NCI-H187 (cell line): ENCODE results near the gene MEGF10.

Experiments used
- DNase-seq, 2 experiments: peaks; one replicate each; lab custom pipeline; 2025; lab: John Stamatoyannopoulos, UW

MEGF10 gene

DNA sequence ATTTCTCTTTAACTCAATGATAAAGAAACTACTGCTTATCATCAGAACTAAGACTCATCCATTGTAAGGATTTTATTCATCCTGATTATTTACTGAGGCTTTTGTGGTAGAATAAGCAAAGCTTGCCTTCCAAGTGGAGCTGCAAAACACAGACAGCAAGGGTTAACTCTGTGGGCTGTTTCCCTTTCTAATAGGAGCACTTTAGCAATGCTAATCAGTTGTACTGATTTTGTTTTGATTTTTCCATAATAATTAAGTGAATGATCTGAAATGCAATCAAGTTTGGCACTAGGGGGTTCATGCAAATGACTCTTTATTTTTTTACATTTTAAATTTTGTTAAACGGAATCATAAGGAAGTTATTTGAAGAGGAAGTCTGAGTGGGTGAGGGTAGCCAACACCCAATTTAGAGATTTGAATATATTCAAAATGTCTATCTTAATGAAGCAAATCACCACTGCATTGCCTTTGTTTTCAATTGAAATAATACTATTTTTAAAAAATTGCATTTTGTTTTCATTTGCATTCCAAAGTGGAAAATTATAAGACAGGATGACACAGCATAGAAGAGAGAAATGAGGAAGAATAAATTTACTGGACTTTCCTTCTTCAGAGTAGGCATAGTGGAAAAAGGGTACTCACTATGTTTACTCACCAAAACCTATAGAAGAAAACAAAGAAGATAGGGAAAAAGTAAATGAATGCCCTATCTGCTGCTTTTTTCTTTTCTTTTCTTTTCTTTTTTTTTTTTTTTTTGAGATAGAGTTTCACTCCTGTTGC is 36.6 kb downstream of the MEGF10 start:
- no peak for DNase-seq

DNA sequence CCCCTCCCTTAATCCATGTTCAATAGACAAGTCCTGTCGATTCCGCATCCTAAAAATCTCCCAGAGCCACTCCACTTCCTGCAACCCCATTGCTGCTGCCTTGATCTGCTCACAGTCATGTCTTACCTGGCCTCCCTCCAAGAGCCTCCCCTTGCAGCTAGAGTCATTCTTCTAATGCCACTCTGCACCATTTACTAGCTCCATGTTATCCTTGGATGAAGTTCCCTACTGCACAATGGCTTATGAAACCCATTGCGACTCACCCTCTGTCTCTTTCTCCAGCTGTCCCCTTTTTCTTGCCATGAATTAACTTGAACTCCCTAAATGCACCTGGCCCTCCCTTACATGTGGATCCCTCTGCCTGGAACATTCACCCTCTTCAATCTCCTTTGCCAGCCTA is 39.5 kb downstream of the MEGF10 start:
- DNase-seq, result no peak

DNA sequence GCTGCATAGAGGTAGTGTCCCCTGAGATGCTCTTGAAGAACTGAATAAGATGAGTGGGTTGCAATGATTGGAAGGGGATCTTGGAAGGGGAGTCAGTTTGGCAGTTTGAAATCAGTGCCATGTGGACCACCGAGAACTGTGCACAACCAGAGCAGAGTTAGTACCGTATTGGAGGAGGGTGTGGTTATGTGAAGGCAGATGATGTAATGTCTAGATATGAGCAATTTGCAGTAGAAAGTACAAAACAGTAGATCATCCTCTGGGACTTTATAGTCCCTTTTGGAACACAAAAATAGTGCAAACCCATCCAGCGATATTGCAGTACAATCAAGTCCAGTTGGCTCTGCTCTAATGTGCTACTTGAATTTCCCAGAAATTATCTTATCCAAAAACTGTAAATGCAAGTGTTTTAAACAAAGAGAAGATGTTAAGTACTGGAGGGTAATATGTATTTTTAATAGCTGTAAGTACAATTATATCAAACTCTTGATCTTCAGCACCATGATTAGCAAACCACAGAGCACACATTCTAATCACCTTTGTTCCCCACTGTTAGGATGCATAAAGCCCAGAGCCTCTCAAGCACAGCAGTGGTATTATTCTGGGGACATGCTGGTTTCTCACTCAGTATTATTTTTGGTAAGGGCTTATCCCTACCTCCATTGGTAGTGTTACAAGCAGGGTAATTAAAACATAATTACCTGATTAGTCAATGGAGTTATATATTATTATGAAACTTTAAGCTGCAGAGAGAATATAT is 41.5 kb downstream of the MEGF10 start:
- DNase-seq, result no peak

DNA sequence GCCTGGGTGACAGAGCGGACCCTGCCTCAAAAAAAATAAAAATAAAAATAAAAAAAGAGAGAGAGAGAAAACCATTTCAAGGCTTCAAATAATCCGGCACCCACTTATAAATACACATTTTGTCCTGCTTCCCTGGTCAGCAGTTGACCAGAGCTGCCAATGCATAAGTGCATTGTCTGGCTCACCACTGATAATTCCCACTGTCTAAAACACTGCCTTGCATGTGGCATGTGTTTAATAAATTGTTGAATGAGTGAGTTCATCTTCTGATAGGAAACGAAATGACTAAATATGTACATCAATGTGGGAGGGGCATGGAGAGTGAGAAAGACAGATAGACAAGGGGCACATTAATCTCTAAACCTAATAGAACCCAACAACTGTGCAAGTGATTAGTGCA is 42.9 kb downstream of the MEGF10 start:
- DNase-seq, result no peak

DNA sequence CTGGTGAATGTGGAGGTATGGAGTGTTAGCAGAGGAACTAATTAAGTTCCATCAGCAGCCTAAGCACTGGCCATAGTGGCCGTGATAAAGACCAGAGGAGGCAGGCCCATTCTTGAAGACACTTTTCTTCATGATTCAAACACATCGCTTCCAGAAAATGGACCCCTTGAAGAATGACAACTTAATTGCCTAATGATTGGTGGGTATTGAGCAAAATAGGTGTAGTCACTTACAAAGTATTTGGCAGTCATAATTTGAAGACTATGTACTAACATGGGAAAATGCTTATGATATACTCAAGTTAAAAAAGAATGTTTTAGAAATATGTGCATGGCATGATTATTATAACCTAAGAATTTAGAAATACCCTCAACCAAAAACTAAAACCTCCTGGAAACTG is 44.8 kb downstream of the MEGF10 start:
- no peak for DNase-seq

DNA sequence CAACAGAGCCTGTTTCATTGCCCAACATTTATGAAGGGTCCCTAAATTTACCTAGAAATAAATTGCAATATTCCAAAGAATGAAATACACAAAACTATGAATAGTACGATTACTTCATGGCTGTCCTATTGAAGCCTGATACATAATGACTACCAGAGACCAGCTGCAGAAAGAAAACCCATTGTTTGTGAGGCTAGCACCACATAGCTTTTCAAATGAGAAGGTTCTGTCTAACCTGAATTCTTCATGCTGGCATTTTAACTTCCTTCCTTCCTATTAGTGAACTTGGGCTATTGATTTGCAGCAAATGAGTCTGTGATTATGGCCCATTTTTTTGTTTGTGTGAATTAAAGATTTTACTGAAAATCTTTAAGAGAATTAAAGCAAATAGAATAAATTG is 47.3 kb downstream of the MEGF10 start:
- no peak for DNase-seq

DNA sequence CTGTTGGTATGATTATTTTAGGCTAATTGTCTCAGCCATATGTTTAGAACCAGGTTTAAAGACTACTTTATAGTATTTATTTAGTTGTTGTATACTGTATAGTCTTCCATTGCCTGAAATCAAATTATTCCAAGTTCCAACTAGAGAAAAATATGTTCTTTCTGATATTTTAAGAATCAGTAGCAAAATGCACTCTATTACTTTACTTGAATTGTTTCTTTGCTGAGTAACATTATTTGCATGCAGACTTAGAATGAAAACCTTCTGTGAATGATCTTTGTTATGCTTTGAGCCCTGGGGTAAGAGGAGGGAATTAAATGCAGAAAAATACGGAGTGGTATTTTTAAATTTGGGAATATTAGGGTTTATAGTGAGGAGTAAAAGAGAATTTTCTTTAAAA is 47.9 kb downstream of the MEGF10 start:
- no peak for DNase-seq

DNA sequence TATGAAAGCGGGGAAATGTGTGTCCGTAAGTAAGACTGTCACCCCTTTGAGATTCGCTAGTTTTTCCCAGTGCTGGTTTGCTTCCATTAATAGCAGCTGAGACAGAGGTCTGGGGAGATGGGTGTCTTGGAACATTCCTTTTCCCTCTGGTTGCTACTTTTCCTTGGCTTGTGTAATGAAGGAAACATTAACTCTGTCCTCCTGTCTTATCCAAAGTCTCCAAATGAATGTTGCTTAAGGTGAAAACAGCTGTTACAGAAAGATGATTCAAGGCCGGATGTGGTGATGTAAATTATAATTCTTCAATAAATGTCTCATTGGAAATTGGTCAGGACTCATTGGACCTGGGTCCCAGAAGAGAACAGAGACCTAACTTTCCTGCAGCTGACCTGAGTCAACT is 50.0 kb downstream of the MEGF10 start:
- no peak for DNase-seq

DNA sequence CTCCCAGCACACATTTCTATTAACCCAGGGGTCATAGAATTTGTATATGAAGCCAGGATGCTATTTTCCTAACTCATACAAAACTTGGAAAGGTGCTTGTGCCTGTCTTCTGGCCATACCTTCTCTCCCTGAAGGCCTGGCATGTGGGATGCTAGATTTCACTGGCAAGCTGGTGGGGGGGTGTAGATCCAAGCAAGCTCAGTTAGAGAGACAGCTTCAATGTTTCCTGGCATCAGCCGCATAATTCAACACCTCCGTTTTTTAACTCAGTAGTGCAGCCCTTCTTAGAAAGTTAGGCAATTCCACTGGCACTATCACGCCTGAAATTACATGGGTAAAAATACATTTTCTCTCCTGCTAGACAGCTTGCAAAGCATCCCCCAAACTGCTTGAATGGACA is 51.8 kb downstream of the MEGF10 start:
- DNase-seq, result no peak

DNA sequence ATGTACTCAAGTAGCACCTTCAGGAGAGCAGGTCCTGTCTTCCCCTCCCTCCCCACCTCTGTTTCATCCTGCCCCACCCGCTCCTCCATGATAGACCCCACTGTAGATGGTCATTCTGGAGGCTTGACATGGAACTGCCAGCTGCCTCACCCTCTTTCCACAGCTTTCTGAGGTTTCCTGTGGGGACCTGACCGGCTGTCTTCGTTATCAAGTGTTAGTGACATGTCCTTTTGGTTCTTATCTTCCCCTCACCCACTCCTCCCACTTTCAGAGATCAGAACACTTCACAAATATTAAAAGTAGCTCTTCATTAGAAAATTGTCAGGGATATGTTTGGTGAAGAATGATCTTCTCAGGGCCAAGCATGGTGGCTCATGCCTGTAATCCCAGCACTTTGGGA is 52.7 kb downstream of the MEGF10 start:
- DNase-seq, result no peak

DNA sequence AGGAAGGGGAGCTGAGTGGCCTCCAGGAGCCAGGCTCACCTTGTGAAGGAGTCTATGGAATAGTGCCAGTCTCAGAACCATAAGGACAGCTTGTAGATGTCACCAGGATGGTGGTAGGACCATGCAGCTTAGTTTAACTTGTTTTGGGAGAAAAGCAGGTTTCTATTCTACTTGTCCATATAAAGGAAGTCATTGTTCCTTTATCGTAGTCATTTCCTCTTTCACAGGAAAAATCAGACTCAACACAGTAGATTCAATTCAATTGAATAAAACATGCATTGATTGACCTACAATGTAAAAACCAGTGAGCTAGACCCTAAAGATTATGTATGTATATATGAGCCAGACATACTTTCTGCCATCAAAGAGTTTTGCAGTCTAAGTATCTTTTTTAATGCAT is 53.3 kb downstream of the MEGF10 start:
- no peak for DNase-seq

DNA sequence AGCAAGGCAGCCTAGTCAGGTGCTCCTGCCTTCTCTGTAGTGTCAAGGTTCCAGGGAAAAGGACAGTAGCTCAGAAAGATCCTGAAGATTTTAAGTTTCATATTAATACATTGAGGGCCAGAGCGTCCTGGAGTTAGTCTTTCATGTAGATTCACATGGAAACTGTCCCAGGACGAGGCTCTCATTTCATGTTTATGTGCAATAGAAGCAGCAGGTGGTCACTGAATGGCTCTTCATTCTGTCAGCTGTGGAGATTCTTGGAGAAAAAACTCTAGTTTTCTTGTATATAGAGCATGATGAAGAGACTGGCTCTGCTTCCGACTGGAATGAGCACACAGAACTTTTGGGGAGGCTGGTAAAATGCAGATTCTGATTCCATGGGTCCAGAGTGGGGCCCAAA is 54.3 kb downstream of the MEGF10 start:
- DNase-seq, result no peak

DNA sequence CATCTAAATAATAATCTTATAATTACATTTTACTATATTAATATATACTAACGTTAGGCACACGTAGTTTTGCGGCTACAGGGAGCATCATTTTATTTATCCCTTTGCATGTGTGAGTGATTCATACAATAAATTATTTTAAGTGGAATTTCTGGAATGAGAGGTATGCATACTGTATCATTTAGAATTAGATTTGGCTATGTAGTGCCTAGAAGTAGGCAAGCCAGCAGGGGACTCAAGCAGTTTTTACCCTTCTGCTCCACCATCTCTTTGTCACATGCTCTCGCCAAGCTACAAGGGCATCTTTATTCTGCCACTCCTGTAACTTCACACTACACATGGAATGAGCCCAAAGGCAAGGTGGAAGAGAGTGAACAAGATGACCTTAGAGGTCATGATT is 60.8 kb downstream of the MEGF10 start:
- no peak for DNase-seq

DNA sequence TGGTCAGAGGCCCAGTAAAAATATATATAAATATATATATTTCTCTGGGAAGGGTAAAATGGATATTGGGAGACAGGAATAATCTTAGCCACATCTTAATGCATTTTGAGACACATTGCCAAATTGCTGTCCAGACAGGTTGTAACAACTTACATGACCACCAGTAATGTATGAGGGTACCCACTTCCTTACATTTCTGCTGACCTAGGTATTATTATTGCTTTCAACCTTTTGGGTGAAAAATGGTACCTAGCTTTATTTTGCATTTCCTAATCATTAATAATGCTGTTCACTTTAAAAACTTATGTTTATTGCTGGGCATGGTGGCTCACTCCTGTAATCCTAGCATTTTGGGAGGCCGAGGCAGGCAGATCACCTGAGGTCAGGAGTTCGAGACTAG is 61.5 kb downstream of the MEGF10 start:
- DNase-seq, result no peak

DNA sequence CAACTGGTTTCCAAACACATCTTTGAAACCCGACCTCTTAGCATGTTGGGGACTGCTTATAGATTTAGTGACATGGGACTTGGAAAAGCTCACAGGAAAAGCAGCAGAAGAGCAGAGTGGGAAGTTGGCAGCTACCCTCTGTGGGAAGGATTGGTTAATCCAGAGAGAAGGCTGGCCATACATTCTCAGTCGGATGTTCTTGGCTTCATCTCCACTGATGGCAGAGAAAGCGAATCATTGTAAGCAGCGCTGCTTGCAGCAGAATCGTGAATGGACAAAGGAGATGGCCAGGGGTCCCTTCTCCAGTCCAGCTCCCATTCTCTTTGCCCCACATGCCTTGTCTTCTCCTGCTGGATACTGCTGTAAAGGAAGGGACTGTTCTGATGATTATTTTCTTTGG is 62.7 kb downstream of the MEGF10 start:
- no peak for DNase-seq

DNA sequence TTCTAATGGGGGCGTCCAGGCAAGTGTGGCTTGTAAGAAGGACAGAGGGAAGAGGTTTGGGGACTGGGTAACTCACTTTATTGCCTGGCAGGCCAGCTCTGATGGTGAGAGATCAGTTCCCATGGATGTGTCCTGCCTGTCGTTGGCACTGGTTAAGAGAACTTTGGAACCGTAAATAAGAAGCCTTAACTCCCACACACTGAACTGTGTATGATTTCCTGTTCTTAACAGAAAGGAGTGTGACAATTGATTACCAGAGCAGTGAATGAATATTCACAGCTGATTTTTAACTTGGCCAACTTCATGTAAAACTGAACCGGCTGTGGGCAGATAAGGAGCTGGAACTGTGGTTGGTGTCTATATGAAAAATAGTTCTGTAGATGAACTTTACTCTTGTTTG is 63.2 kb downstream of the MEGF10 start:
- no peak for DNase-seq

DNA sequence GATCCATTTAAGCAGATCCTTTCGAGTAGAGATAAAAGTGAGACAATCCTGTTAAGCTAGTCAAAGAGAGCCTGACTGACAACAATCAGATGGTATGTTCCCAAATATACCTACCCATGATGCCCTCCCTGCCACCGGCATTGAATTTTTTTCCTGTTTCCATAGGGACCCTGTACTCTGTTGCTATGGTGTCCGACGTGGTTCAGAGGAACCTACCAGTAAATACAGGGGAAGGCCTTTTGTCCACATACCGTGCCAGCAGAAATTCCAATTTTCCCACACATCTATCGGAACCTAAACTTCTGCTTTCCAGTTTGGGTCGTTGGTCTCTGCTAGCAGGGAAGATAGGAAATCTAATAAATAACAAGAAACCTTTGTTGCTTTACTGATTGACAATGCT is 64.7 kb downstream of the MEGF10 start:
- no peak for DNase-seq

DNA sequence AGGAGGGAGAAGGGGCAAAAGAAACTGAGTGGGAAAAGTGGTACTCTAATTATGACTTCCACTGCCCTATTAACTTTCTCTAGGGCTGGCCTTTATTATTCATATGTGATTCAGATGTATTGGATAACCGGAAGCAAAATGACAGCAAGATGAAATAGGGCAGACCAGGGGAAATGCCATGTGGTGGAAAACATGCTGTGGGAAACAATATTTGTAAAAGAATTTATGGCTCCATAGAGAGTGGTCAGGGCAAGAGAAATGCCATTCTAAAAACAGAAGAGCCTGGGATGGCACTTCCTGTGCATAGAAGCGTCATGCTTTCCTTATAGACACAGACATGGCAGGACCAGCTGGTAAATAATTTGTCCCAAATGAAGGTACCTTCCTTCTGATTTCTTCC is 67.7 kb downstream of the MEGF10 start:
- DNase-seq, result no peak

DNA sequence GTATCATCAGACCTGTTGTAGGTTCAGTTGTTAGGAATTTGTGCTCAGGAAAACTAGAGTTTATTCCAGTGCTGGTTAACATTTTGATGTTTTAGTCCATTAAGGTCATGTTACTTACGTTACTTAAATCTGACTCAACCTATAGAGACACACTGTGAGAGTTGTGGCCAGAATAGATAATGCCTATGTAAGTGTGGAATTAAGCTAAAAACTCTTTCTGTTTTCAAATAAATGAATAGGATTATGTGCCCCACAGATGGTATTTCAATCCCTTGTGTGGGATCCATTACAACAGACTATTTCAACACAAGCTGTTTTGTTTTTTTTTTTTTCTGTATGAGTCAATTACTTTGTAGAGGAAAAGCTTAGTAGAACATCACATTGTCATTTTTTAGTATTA is 68.1 kb downstream of the MEGF10 start:
- no peak for DNase-seq

DNA sequence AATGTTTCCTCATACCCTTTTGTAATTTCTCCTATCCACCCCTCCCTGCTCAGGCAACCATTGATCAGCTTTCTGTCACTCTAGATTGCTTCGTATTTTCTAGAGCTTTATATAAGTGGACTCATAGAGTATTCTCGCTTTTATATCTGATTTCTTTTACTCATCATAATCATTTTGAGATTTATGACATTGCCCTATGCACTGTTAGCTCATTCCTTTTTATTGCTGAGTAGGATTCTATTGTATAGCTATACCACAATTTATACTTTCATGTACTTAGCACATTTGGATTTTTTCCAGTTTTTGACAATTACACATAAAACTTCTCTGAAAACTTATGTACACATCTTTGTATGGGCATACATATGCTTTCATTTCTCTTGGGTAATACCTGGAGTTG is 68.9 kb downstream of the MEGF10 start:
- DNase-seq, result no peak

DNA sequence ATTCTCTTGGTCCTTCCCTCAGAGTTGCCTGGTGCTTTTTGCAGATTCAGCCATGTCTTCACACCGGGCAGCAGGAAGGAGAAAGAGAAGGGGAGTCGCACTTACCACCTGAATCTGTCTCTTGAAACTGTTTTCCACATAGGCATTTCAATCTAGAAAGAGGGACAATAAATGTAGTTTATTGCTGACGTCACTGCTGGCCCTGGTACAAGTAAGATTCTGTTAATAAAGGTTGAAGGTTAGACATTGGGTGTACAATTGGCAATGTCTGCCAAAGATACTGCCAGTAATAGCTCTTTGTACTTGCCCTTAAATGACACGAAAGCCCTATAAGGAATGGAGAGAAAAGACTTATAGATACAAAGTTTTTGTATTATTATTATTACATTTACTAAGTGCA is 72.8 kb downstream of the MEGF10 start:
- DNase-seq, result no peak

DNA sequence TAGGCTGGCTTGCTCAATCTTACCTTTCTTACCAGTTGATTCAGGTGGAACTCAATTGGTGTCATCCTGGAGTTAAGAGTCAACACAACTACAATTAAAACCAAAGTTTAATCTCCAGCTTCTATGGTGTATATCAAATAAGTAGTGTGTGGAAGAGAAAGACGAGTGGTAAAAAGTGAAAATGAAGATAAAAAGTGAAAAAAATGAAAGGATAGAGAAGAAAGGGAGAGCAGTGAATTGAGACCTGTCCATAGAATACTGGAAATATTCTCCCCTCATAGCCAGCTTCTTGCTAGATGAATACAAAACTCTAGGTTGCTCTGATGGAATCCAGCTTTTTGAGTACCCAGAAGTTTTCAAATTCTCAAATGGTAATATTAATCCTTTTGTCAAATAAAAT is 76.4 kb downstream of the MEGF10 start:
- no peak for DNase-seq

DNA sequence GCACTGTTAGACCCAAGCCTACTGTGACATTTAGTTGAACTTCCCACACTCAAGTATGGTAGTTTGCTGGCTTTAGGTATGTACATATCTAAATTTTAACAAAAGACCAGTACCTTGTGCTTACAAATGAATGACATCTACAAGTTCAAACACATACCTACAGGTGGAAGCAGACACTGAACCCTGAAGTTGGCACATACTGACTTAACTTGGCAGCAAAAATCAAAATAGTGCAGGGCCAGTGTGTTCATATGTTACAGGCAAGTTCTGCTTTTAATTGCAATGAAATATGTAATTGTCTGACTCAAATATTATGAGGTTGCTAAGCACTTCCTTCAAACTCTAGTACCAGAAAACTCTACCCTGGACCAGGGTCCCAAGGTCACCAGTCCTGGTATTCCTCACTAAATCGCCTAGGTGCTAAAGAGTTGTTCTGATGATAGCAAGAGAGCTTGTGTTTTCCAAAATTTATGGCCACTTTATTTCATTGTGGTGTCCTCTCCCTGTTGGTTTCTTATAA is 77.4 kb downstream of the MEGF10 start:
- no peak for DNase-seq

DNA sequence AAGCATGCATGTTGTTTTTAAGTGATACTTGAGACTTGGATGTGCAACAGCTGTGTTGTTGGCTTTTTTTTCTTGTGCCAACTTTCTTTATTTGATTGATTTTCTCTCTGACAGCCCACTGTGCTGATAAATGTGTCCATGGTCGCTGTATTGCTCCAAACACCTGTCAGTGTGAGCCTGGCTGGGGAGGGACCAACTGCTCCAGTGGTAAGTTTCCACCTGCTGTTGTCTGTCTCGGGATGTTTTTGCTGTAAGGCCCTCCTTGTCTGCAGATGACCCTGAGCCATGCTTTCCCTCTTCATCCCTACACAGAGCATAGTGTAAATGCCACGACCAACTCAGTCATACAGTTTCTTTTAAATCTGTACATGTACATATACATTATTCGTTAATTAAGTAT is 79.2 kb downstream of the MEGF10 start:
- peak in 1 of 2 experiments; percentile 3 for DNase-seq
